Bronchial epithelial cell (primary cell): ENCODE measurements around the gene KCNAB2. TPM values are rescaled to one million over a fixed set of nuclear protein-coding genes. Genes with fewer than 3 reads are reported as not detected.

Experiments
- DNase-seq: peaks from one replicate; pipeline ENCODE4 v3.0.0-alpha.2; 2010; ENCODE audit warnings: low read depth
- FAIRE-seq: peaks from 2 replicates; lab custom pipeline; 2011; peaks lifted over from hg19 to GRCh38; lab: Jason Lieb, UNC
- H3K27me3 ChIP-seq: 2 replicates; pipeline ENCODE4 v1.5.1; 2011; ENCODE audit warnings: low read length; ENCODE audit not compliant: control insufficient read depth, insufficient read depth
- H3K36me3 ChIP-seq: 2 replicates; pipeline ENCODE4 v1.5.1; 2011; ENCODE audit warnings: low read length; ENCODE audit not compliant: control insufficient read depth, insufficient read depth
- H3K4me3 ChIP-seq: 2 replicates; pipeline ENCODE4 v1.5.1; 2011; ENCODE audit warnings: mild to moderate bottlenecking, low read depth, low read length, control low read depth
- total RNA-seq: library from RNA; depleted of rRNA; stranded (reverse); fragments of >200 nt; gene quantifications from 2 replicates; pipeline ENCODE4 v1.2.1, GENCODE V29; 2014
- TF ChIP-seq, protein P1 (sequence below): IDR thresholded peaks from 2 replicates; pipeline ENCODE4 v1.5.1; 2011; ENCODE audit warnings: mild to moderate bottlenecking, moderate library complexity, low read length, control low read depth, inconsistent platforms; ENCODE audit not compliant: insufficient read depth, severe bottlenecking

The KCNAB2 gene
- total RNA-seq, 1 donor from 2014 or later, result 1.8 TPM

DNA sequence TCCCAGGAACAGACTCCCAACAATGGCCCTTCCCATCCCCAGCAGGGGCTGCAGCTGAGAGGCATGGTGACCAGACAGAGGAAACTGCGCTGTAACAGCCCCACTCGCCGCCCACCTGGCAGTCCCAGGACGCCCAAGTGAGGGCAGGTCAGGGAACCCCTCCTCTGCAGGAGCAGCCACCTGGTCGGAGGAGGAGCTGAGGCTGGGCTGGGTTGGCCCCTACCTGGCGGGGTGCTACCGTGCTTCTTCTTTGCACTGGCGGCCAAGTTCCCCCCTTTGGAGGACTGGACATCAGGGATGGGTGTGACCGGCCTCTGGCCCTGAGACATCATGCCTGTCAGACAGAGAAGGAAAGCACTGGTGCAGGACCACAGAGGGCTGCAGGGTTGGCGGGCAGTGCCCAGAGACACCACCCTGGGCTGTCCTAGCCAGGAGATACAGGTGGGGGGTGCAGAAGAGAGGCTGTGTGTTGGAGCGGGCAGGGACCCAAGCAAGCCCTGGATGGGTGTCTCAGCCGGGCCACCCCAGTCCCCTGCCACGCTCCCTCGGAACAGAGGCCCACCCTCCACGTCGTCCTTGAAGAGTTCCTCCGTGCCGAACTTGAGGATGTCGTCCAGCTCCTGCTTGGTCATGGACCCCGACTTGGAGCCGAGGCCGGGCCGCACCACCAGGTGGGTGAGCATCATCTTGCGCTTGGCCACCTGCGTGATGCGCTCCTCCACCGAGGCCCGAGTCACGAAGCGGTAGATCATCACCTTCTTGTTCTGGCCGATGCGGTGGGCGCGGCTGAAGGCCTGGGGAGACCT lies 82.8 kb downstream of the KCNAB2 start:
- TF ChIP-seq, protein P1, sequence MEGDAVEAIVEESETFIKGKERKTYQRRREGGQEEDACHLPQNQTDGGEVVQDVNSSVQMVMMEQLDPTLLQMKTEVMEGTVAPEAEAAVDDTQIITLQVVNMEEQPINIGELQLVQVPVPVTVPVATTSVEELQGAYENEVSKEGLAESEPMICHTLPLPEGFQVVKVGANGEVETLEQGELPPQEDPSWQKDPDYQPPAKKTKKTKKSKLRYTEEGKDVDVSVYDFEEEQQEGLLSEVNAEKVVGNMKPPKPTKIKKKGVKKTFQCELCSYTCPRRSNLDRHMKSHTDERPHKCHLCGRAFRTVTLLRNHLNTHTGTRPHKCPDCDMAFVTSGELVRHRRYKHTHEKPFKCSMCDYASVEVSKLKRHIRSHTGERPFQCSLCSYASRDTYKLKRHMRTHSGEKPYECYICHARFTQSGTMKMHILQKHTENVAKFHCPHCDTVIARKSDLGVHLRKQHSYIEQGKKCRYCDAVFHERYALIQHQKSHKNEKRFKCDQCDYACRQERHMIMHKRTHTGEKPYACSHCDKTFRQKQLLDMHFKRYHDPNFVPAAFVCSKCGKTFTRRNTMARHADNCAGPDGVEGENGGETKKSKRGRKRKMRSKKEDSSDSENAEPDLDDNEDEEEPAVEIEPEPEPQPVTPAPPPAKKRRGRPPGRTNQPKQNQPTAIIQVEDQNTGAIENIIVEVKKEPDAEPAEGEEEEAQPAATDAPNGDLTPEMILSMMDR, result no peak
- Histone ChIP-seq H3K36me3 (no peaks in the 10 kb centered on the region), H3K27me3 (no peaks in the 10 kb centered on the region), H3K4me3 (no peak overlapping the region)
- FAIRE-seq (no peak), DNase-seq (no peak)

GRCh38 chr1:6129313-6129712 lies 83.6 kb downstream of the KCNAB2 start:
- no peaks in the 10 kb centered on the region for H3K27me3 ChIP-seq
- H3K4me3 ChIP-seq, result no peak overlapping the region
- no peaks in the 10 kb centered on the region for H3K36me3 ChIP-seq
- TF ChIP-seq, protein P1, result no peak
- FAIRE-seq (no peak), DNase-seq (no peak)

- TF ChIP-seq, protein P1, result no peak
- H3K36me3 ChIP-seq, result no peaks in the 10 kb centered on the region
- FAIRE-seq, result no peak
- no peak for DNase-seq
- no peak overlapping the region for H3K4me3 ChIP-seq
- no peaks in the 10 kb centered on the region for H3K27me3 ChIP-seq
These were observed 84.3 kb downstream of the KCNAB2 start for GRCh38 chr1:6130036-6130435.

DNA sequence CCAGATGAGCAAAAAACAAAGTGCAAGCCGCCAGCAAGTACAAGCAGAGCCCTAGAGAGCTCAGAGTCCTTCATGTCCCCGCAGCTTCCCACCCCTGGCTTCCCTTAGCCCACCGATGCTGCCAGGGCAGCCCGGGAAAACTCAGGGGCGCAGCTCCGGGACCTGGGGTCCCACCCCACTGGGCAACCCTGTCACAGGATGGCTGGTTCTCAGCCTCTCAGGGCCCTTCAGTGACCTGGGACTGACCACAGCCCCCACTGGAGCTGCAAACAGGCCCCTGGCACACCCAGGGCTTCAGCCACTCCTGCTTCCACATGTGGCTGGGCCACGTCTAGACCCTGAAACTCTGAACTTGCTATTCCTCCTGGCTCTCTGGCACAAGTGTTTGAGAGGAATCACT lies 84.9 kb downstream of the KCNAB2 start:
- TF ChIP-seq, protein P1, result no peak
- H3K36me3 ChIP-seq, result no peaks in the 10 kb centered on the region
- H3K4me3 ChIP-seq, result no peak overlapping the region
- DNase-seq (no peak), FAIRE-seq (no peak)
- H3K27me3 ChIP-seq, result no peaks in the 10 kb centered on the region

DNA sequence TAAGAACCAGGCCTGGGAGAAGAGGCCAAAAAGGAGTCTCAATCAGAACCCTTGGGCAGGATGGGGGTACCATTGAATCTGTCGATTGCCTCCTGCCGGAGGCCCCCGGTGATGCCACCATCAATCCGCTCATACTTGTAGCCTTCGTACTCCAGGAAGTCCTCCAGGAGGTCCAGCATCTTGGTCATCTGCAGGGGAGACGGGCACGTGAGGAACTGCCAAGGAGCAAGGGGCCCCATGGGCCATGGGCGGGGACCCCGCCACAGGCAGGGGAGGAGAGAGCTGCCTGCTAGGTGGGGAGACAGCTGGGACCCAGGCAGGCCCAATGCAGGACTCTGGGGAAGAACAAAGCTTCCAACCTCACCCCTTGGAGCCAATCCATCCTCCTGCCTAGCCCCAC lies 85.9 kb downstream of the KCNAB2 start:
- FAIRE-seq (no peak), DNase-seq (no peak)
- H3K36me3 ChIP-seq, result no peaks in the 10 kb centered on the region
- TF ChIP-seq, protein P1, result no peak
- H3K4me3 ChIP-seq, result no peak overlapping the region
- H3K27me3 ChIP-seq, result no peaks in the 10 kb centered on the region
